Right lobe of liver (tissue), 4 donors: ENCODE data around the gene KLRK1.

ENCODE experiments used
- CTCF ChIP-seq, 4 donors: fragments of 200-600 bp in 3 of 4; fragments of 450-650 bp in 1 of 4; IDR thresholded peaks; one replicate each; pipeline versions ENCODE4 v1.5.1 to v1.8.0; 2016 to 2022; ENCODE audit warnings: antibody characterized with exemption in 4 of 4, mild to moderate bottlenecking in 2 of 4
- POLR2A ChIP-seq: fragments of 450-650 bp; IDR thresholded peaks from one replicate; pipeline ENCODE4 v1.6.1; 2017; ENCODE audit warnings: antibody characterized with exemption, mild to moderate bottlenecking
- donor health status: DM: no; HTN: no; CAD: no.
- donor health status: DM: no; HTN: no; CAD: no.
- donor health status: DM: no; HTN: yes; CAD: no.

- TF ChIP-seq CTCF (IDR thresholded peaks at IDR 0.05) (no peak), POLR2A (no peak)
Observed at GRCh38 chr12:10392394-10392930, 2.6 kb upstream of the KLRK1 start.
